Measurements from ENCODE around the gene SMAP1. TPM values are rescaled to one million over a fixed set of nuclear protein-coding genes. Genes with fewer than 3 reads are reported as not detected.

Gene SMAP1
- total and polyA plus RNA-seq, 2 experiments from 2014 or later, result 31.1 to 34.6 TPM

- H3K27me3 Mint-ChIP-seq (ENCODE audit: insufficient read depth, low read depth, poor library complexity), result no peaks in the 10 kb centered on the region
- H3K27me3 ChIP-seq (ENCODE audit: insufficient read depth), result no peaks in the 10 kb centered on the region
- no peaks in the 10 kb centered on the region for H3K79me2 ChIP-seq (replicated peaks; ENCODE audit: insufficient read depth)
- H3K27ac ChIP-seq (ENCODE audit: low read depth), result no peak overlapping the region
- H3K4me3 ChIP-seq, result no peak overlapping the region
- DNase-seq (ENCODE audit: low spot score), result no peak
- TF ChIP-seq NANOG (IDR thresholded peaks at IDR 0.05; ENCODE audit: borderline replicate concordance) (no peak), JUNB (IDR thresholded peaks at IDR 0.05; ENCODE audit: unreplicated experiment) (no peak), ZNF114 (CRISPR knock-in tag; IDR thresholded peaks at IDR 0.05) (no peak), EZH2phosphoT487 (IDR thresholded peaks at IDR 0.05; ENCODE audit: unreplicated experiment) (no peak)
- no peak overlapping the region for H3K4me2 ChIP-seq
- H4K20me1 ChIP-seq (replicated peaks; ENCODE audit: insufficient read depth), result no peaks in the 10 kb centered on the region
- peaks cover 7% of the 10 kb centered on the region for H3K4me1 ChIP-seq (ENCODE audit: insufficient read depth)
- no peaks in the 10 kb centered on the region for H3K36me3 ChIP-seq (ENCODE audit: insufficient read depth)
- H3K9me3 Mint-ChIP-seq, result no peaks in the 10 kb centered on the region
- no peaks in the 10 kb centered on the region for H3F3A ChIP-seq (replicated peaks; ENCODE audit: low read depth)
- H3K4me3 Mint-ChIP-seq, result no peak overlapping the region
- no peaks in the 10 kb centered on the region for H3K9me2 ChIP-seq (ENCODE audit: insufficient read depth)
- no peaks in the 10 kb centered on the region for H3K36me3 Mint-ChIP-seq (ENCODE audit: low read depth)
- H3K27ac Mint-ChIP-seq, result no peak overlapping the region
- ATAC-seq, result no peak
- H3K4me1 Mint-ChIP-seq, result peaks cover 5% of the 10 kb centered on the region; the same call in 1 of the 3 replicates
- no peak overlapping the region for H2AFZ ChIP-seq
Observed at GRCh38 chr6:70905742-70906141, 238.1 kb downstream of the SMAP1 start.

Other genes with a start within 250 kb of the SMAP1 start
- gene SDHAF4, start 101.0 kb upstream of the SMAP1 start, total RNA-seq (2014; rRNA removed; shearing (Covaris generic)), result 12.2 and 15.2 TPM in 2 replicates
- gene SDHAF4, start 101.0 kb upstream of the SMAP1 start, polyA plus RNA-seq (2016; fragmentation: Nextera tagmentation; extraction: Ambion mirVana), result 29.7 and 30.4 TPM in 2 replicates